ENCODE results near the gene RASAL2. TPM values are rescaled to one million over a fixed set of nuclear protein-coding genes. Genes with fewer than 3 reads are reported as not detected.

RASAL2 gene
- total and polyA plus RNA-seq, 2 donors (not counting 1 experiment from before 2014, with no cell fraction given): 0.12 TPM; not detected in 1

DNA sequence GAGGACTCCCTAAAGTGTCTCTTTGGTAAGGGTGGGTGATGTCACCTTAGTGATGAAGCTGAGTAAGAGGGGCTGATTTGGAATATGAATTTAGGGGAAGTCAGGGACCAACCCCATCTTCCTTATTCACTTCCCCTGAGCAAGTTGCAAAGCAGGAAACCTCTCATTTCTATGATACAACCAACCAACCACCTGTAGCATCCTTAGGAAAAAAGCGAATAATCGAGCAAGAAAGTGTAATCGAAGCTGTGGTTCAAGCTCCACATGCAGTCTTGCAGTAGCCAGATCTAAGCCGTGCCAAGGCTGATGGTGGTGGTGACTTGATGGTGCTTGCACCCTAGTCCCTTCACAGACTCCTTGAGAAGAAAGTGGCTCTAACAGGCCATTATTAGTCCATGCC lies 422.2 kb downstream of the RASAL2 start:
- Mint-ChIP-seq H3K27me3 (no peaks in the 10 kb centered on the region), H3K4me3 (no peak overlapping the region), H3K4me1 (no peaks in the 10 kb centered on the region), H3K27ac (no peak overlapping the region), H3K9me3 (ENCODE audit: insufficient read depth) (no peaks in the 10 kb centered on the region)
- ATAC-seq (ENCODE audit: low read depth) (no peak), DNase-seq (no peak)
- Histone ChIP-seq H3K36me3 (replicated peaks in 1 of 2; ENCODE audit: control extremely low read depth in 1 of 2, control insufficient read depth in 1 of 2, extremely low read depth in 1 of 2, insufficient read depth in 2 of 2, low read length in 1 of 2) (no peaks in the 10 kb centered on the region), H3K9me3 (ENCODE audit: control extremely low read depth in 1 of 3, control insufficient read depth in 2 of 3, insufficient read depth in 1 of 3, low read length in 2 of 3) (no peaks in the 10 kb centered on the region), H3K79me2 (ENCODE audit: control insufficient read depth, insufficient read depth, low read length) (no peaks in the 10 kb centered on the region), H3K9ac (ENCODE audit: low read length) (no peak overlapping the region), H4K20me1 (ENCODE audit: control insufficient read depth, insufficient read depth, low read length, poor library complexity, severe bottlenecking) (no peaks in the 10 kb centered on the region), H3K4me3 (ENCODE audit: control extremely low read depth in 1 of 5, extremely low read depth in 1 of 5, insufficient read depth in 1 of 5, low read depth in 2 of 5, low read length in 4 of 5) (no peak overlapping the region), H3K4me2 (replicated peaks; ENCODE audit: low read depth, low read length, poor library complexity, severe bottlenecking) (no peak overlapping the region), H3K27me3 (replicated peaks in 1 of 4; ENCODE audit: control extremely low read depth in 1 of 4, control insufficient read depth in 3 of 4, insufficient read depth in 4 of 4, low read length in 3 of 4) (no peaks in the 10 kb centered on the region), H3K27ac (ENCODE audit: low read length in 2 of 2) (no peak overlapping the region), H2AFZ (ENCODE audit: insufficient read depth, low read depth, low read length, poor library complexity, severe bottlenecking) (no peak overlapping the region), H3K4me1 (ENCODE audit: control insufficient read depth in 2 of 2, insufficient read depth in 2 of 2, low read length in 2 of 2) (no peaks in the 10 kb centered on the region)
- 100% methylated on average over 3 of the region's 4 CpGs for WGBS (ENCODE audit: insufficient coverage)
- POLR2A ChIA-PET: no interaction called here
- CTCF ChIA-PET: interaction anchor here (1.0 kb wide), 1 partner anchor 17 kb away, joined by 7 read pairs; no protein-coding TSS in a partner anchor
- TF ChIP-seq CTCF (IDR thresholded peaks at IDR 0.05) (no peak), EZH2 (IDR thresholded peaks at IDR 0.05; ENCODE audit: borderline replicate concordance, insufficient read depth, low read depth, low read length, poor library complexity, severe bottlenecking) (no peak)
- intact Hi-C loops (cut with micrococcal nuclease): no loop called here

DNA sequence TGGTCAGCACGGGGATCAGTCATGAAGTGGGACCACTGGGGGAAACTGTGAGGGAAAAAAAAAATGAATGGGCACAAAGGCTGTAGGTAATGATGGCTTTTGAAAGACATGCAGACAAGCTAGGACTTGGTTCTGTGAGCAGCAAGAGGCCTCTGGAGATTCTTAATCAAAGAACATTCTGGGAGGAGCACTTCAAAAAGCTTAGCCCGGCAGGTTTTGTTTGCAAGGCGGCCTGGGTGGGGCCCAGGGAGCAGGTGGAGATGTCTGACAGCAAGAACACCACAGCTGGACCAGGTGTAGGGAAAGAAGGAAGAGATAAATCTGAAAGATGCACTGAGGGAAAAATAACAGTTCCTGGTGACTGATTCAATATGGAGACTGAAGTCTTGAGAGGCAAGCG lies 425.0 kb downstream of the RASAL2 start:
- Histone ChIP-seq H3K27ac (ENCODE audit: low read length in 2 of 2) (no peak overlapping the region), H2AFZ (ENCODE audit: insufficient read depth, low read depth, low read length, poor library complexity, severe bottlenecking) (no peak overlapping the region), H3K27me3 (replicated peaks in 1 of 4; ENCODE audit: control extremely low read depth in 1 of 4, control insufficient read depth in 3 of 4, insufficient read depth in 4 of 4, low read length in 3 of 4) (no peaks in the 10 kb centered on the region), H3K9me3 (ENCODE audit: control extremely low read depth in 1 of 3, control insufficient read depth in 2 of 3, insufficient read depth in 1 of 3, low read length in 2 of 3) (no peaks in the 10 kb centered on the region), H3K36me3 (replicated peaks in 1 of 2; ENCODE audit: control extremely low read depth in 1 of 2, control insufficient read depth in 1 of 2, extremely low read depth in 1 of 2, insufficient read depth in 2 of 2, low read length in 1 of 2) (no peaks in the 10 kb centered on the region), H3K4me2 (replicated peaks; ENCODE audit: low read depth, low read length, poor library complexity, severe bottlenecking) (no peak overlapping the region), H3K4me1 (ENCODE audit: control insufficient read depth in 2 of 2, insufficient read depth in 2 of 2, low read length in 2 of 2) (no peaks in the 10 kb centered on the region), H3K4me3 (ENCODE audit: control extremely low read depth in 1 of 5, extremely low read depth in 1 of 5, insufficient read depth in 1 of 5, low read depth in 2 of 5, low read length in 4 of 5) (no peak overlapping the region), H3K79me2 (ENCODE audit: control insufficient read depth, insufficient read depth, low read length) (no peaks in the 10 kb centered on the region), H4K20me1 (ENCODE audit: control insufficient read depth, insufficient read depth, low read length, poor library complexity, severe bottlenecking) (no peaks in the 10 kb centered on the region), H3K9ac (ENCODE audit: low read length) (no peak overlapping the region)
- H3K4me3 Mint-ChIP-seq: no peak overlapping the region
- POLR2A ChIA-PET: no interaction called here
- no peaks in the 10 kb centered on the region for H3K27me3 Mint-ChIP-seq
- TF ChIP-seq CTCF (IDR thresholded peaks at IDR 0.05): no peak
- TF ChIP-seq EZH2 (IDR thresholded peaks at IDR 0.05; ENCODE audit: borderline replicate concordance, insufficient read depth, low read depth, low read length, poor library complexity, severe bottlenecking): no peak
- WGBS (ENCODE audit: insufficient coverage): 92% methylated on average over 4 of the region's 4 CpGs
- ATAC-seq (ENCODE audit: low read depth) (no peak), DNase-seq (no peak)
- no peaks in the 10 kb centered on the region for H3K4me1 Mint-ChIP-seq
- H3K27ac Mint-ChIP-seq: no peak overlapping the region
- CTCF ChIA-PET: no interaction called here
- intact Hi-C loops (cut with micrococcal nuclease): no loop called here
- H3K9me3 Mint-ChIP-seq (ENCODE audit: insufficient read depth): no peaks in the 10 kb centered on the region
